MM.1S (cell line): Measurements from ENCODE around the gene ETV6.

Experiments used
- CTCF ChIP-seq: fragments of 300-600 bp; sonication (generic); IDR thresholded peaks from 2 replicates; pipeline ENCODE4 v1.5.1; 2016; ENCODE audit warnings: antibody characterized with exemption, low read length, mixed read lengths
- EZH2 ChIP-seq: fragments of 300-600 bp; sonication (generic); optimal IDR thresholded peaks from 2 replicates; pipeline ENCODE3; 2017; ENCODE audit warnings: low read depth, mild to moderate bottlenecking, antibody characterized with exemption, low read length, mixed read lengths
- EZH2phosphoT487 ChIP-seq: fragments of 300-600 bp; sonication (generic); IDR thresholded peaks from 2 replicates; pipeline ENCODE4 v1.6.1; 2018; ENCODE audit warnings: antibody characterized with exemption, low read length

GRCh38 chr12:11872055-11872454 lies 222.6 kb downstream of the ETV6 start:
- TF ChIP-seq CTCF (no peak), EZH2 (no peak), EZH2phosphoT487 (no peak)
